IPS DF 6.9 (cell line): ENCODE data around the gene FASLG.

ENCODE experiments used
- DNase-seq: peaks from one replicate; pipeline ENCODE4 v3.0.0-alpha.2; 2013; ENCODE audit warnings: low read depth, low spot score
- H3K27ac ChIP-seq: one replicate; pipeline ENCODE4 v1.5.1; 2013; ENCODE audit warnings: low read length, control low read depth
- H3K27me3 ChIP-seq: 2 replicates; pipeline ENCODE4 v1.6.1; 2013; ENCODE audit warnings: mild to moderate bottlenecking, low read length; ENCODE audit not compliant: control insufficient read depth, insufficient read depth
- H3K36me3 ChIP-seq: 2 replicates; pipeline ENCODE4 v1.6.1; 2013; ENCODE audit warnings: low read length; ENCODE audit not compliant: control insufficient read depth, insufficient read depth
- H3K4me1 ChIP-seq: 2 replicates; pipeline ENCODE4 v1.6.1; 2013; ENCODE audit warnings: low read length; ENCODE audit not compliant: control insufficient read depth, insufficient read depth
- H3K4me3 ChIP-seq: 2 replicates; pipeline ENCODE4 v1.5.1; 2013; ENCODE audit warnings: mild to moderate bottlenecking, low read length
- H3K9me3 ChIP-seq: 2 replicates; pipeline ENCODE4 v1.6.1; 2013; ENCODE audit warnings: low read length, inconsistent platforms; ENCODE audit not compliant: control insufficient read depth, insufficient read depth
- WGBS: extraction: QIAGEN DNeasy Blood & Tissue Kit; methylation state at CpG from one replicate; pipeline ENCODE4 v1.1.7; 2013; ENCODE audit warnings: mixed read lengths, missing lambda C conversion rate; ENCODE audit not compliant: insufficient read length, insufficient coverage; 5-methylcytosine and 5-hydroxymethylcytosine counted together

The FASLG gene

DNA sequence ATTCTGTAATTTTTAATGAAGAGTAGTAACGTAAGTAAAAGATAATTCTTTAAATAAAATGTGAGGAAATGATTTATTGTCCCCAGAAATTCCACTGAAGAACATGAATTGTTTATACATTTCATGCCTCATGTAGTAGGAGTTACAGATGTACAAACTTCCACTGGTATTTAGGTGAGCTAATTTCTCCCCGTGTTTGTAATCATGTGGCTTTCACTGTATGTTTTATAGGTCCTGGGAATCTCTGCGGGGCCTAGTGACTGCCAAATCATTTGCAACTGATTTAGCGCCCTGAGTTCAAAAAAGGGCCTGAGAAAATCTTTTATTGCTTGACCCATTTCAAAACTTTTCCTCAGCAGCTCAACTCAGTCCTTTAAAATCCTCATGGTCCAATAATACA, 30.5 kb upstream of the FASLG start:
- Histone ChIP-seq H3K36me3 (no peaks in the 10 kb centered on the region), H3K4me3 (no peak overlapping the region), H3K27ac (no peak overlapping the region), H3K27me3 (no peaks in the 10 kb centered on the region), H3K9me3 (no peaks in the 10 kb centered on the region), H3K4me1 (no peaks in the 10 kb centered on the region)
- WGBS: 100% methylated on average over 1 of the region's 4 CpGs
- DNase-seq: no peak

DNA sequence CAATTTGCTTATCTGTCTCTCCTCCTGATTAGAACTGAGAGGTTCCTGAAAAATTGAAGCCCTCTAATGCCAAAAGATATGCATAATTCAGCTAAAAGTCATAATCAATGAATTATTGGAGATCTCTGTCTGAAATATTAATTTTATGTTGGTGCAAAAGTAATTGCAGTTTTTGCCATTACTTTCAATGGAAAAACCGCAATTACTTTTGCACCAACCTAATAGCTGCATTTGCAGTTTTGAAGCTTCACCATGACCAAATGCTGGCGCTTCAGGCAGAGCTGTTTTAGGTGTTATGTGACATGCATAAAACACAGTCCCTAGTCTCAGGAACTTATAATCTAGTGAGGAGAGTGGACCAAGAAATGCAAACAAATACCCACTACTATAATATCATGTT, 29.7 kb upstream of the FASLG start:
- H3K4me1 ChIP-seq: no peaks in the 10 kb centered on the region

DNA sequence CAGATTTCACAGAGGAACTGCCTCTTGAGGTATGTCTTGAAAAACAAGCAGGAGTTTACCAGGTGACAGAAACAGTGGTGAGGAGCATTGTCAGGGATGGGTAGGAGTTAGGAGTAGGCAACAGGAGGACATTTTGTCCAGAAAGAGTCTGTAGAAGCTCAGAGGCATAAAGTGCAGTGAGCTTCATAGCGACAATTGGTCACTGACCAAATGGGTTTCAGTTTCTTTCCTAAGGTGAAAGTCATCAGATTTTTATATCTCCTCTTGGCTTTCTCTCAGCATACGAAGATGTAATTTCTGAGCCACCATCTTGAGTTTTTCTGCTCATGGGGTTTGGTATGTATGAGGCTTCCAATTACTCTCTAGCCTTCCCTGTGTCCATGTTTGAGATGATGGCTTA, 29.3 kb upstream of the FASLG start:
- Histone ChIP-seq H3K36me3 (no peaks in the 10 kb centered on the region), H3K4me3 (no peak overlapping the region), H3K9me3 (no peaks in the 10 kb centered on the region), H3K27me3 (no peaks in the 10 kb centered on the region), H3K27ac (no peak overlapping the region), H3K4me1 (no peaks in the 10 kb centered on the region)
- no CpG with 5 or more reads among the region's 2 CpGs for whole genome bisulfite sequencing
- no peak for DNase-seq

More for the DNA sequence above, 29.7 kb upstream of the FASLG start:
- Histone ChIP-seq H3K36me3 (no peaks in the 10 kb centered on the region), H3K4me3 (no peak overlapping the region), H3K27ac (no peak overlapping the region), H3K9me3 (no peaks in the 10 kb centered on the region), H3K27me3 (no peaks in the 10 kb centered on the region)
- DNase-seq: no peak
- WGBS: no CpG with 5 or more reads among the region's 2 CpGs

DNA sequence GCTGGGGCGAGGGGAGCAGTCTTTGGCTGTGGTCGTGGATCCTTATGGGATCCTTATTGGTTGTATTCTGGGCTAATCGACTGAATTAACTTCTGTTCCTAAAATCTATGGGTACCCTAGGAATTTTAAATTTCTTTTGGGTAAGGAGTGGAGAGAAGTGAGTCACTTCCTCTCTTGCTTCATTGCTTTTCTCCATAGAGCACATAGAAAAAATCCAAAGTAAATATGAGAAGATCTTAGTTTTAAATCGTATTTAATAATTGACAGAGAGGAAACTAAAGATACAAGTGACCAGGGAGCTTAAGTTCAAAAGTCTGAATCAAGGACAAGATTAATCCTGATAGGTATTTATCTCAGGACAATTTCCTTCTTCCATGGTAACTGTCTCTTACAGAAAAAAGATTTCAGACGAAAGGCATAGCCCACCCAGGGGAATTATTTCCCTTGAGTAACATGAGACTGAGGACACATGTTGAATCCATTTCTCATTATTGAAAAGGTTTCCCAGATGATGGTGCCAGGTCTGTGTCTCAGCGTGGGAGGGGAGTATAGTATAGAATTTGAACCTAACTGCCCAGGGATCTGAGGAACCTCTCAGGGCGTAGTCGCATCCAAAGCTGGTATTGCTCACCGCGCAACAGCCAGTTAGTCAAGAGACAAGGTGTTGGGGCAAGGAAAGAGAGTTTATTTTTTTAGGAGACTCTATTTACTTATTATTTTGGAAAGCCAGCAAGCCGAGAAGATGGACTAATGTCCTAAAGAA, 28.7 kb upstream of the FASLG start:
- no peaks in the 10 kb centered on the region for H3K4me1 ChIP-seq
- no CpG with 5 or more reads among the region's 11 CpGs for WGBS
- H3K36me3 ChIP-seq: no peaks in the 10 kb centered on the region
- H3K27ac ChIP-seq: no peak overlapping the region
- no peak overlapping the region for H3K4me3 ChIP-seq
- no peaks in the 10 kb centered on the region for H3K27me3 ChIP-seq
- H3K9me3 ChIP-seq: no peaks in the 10 kb centered on the region
- DNase-seq: no peak

DNA sequence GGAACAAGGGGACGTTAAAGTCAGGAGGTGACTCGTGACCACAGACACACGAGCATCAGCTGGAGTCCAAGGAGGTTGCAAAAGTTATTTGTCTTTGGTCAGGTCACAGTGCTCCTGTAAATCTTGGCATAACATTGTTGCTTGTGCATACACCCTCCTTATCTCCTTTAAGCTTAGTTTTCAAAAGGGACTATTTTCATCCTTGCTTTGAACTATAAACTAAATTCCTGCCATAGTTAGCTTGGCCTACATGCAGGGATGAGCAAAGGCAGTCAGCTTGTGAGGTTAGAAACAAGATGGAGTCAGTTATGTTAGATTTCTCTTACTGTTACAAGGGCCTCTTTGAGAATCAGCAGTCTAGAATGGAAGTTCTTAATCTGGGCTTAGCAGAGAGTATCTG, 28.0 kb upstream of the FASLG start:
- no peaks in the 10 kb centered on the region for H3K9me3 ChIP-seq

DNA sequence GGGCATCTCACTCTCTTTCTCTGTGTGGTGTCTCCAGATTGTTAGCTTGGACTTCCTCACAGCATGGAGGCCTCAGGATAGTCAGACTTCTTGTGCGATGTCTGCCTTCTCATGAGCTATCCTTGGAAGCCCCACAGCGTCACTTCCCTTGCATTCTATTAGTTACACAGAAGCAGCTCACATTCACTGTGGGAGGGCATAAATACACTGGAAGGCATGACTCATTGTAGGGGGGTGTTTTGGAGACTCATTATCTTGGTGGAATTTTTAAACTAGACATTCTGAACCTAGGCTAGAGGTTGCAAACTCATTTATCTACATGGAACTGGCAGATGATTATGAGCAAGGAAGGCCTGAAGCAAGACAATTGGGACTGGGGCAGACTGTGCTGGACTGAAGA, 21.4 kb upstream of the FASLG start:
- no peak for DNase-seq
- H3K27me3 ChIP-seq: no peaks in the 10 kb centered on the region
- no peaks in the 10 kb centered on the region for H3K36me3 ChIP-seq
- H3K27ac ChIP-seq: no peak overlapping the region
- no peak overlapping the region for H3K4me3 ChIP-seq
- no peaks in the 10 kb centered on the region for H3K4me1 ChIP-seq
- no CpG with 5 or more reads among the region's 2 CpGs for WGBS
- no peaks in the 10 kb centered on the region for H3K9me3 ChIP-seq

More for the DNA sequence above, 28.0 kb upstream of the FASLG start:
- no peak for DNase-seq
- H3K27ac ChIP-seq: no peak overlapping the region
- H3K4me3 ChIP-seq: no peak overlapping the region
- no peaks in the 10 kb centered on the region for H3K27me3 ChIP-seq
- no peaks in the 10 kb centered on the region for H3K36me3 ChIP-seq
- no CpG with 5 or more reads among the region's 3 CpGs for WGBS
- no peaks in the 10 kb centered on the region for H3K4me1 ChIP-seq

DNA sequence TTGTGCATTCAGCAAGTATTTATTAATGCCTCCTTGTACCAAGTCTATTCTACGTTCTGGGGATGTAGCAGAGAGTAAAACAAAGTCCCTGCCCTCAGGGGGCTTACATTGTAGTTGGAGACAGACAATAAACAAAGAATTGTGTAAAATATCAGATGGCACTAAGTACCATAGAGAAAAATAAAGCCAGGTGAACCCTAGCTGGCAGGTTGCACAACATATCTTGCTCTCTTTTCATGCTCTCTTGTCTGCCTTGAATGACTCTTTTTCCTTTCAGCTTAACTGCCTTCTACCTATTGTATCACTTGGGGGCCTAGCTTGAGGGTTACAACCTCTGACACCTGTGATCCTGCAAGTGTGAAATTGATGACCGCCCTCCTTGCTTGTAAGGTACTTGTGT, 20.7 kb upstream of the FASLG start:
- Histone ChIP-seq H3K27me3 (no peaks in the 10 kb centered on the region), H3K27ac (no peak overlapping the region), H3K9me3 (no peaks in the 10 kb centered on the region), H3K4me3 (no peak overlapping the region), H3K36me3 (no peaks in the 10 kb centered on the region), H3K4me1 (no peaks in the 10 kb centered on the region)
- no CpG with 5 or more reads among the region's 2 CpGs for WGBS
- no peak for DNase-seq

DNA sequence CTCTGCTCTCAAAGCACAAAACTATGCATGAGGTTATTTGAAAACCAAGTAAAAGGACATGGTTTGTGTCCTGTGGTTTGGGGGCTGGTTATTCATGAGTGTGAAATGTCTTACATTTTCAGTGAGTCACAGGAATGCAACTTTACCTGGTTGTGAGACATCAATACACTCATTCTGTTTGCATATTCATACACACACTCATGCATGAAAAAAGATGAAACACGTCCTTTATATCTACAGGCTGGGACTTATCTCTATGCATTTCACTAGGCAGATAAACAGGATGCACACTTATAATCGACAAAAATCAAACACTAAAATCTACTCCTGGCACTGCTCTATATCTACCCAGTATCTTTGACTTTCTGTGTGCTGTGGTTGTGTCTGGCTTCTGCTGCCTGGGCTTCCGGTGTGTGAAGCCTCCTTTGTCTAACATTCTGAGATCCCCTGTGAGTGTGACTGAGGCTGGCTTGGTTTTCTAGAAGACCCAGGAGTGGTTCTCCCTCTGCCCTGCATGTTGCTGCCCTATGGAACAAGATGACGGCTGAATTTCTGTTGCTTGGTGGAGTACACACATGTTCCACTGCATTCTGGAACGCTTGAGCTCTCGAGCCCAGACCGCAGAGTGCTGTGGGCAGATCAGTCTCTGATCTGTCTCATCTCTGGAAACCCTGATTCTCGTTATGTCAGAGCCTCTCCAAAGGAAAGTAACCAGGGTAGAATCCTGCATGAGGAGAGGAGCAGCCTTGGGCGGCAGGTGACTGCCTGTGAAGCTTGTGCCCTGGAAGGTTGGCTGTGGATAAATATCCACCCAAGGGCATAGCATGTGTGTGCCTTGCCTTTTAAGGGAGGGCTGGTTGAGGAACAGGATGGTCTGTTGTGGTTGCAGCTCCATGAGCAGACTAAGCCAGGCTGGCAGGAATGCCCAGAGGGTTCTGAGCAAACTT, 19.7 kb upstream of the FASLG start:
- H3K9me3 ChIP-seq: no peaks in the 10 kb centered on the region
- H3K36me3 ChIP-seq: no peaks in the 10 kb centered on the region
- DNase-seq: no peak
- H3K4me1 ChIP-seq: no peaks in the 10 kb centered on the region
- WGBS: no CpG with 5 or more reads among the region's 9 CpGs
- H3K27me3 ChIP-seq: no peaks in the 10 kb centered on the region
- no peak overlapping the region for H3K27ac ChIP-seq
- H3K4me3 ChIP-seq: no peak overlapping the region

DNA sequence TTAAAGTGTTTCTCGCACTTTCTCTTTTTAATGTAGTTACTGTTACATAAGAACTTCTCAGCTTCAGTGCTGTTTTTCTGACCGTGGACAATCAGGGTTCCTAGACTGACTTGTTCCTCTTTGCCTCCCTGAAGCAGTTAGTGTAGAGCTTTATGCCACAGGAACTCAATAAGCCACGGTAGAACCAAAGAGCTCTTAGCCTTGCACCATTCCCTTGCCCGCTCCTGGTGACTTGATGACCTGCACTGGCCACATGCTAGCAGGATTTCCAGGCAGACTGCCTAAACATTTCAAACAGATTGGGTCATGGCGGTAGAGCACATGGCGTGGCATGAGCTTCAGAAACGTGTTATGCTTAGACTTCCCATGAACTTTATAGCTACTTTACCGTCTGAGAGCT, 18.8 kb upstream of the FASLG start:
- H3K4me1 ChIP-seq: no peaks in the 10 kb centered on the region
- H3K9me3 ChIP-seq: no peaks in the 10 kb centered on the region
- no peak overlapping the region for H3K4me3 ChIP-seq
- H3K27me3 ChIP-seq: no peaks in the 10 kb centered on the region
- no peak for DNase-seq
- H3K27ac ChIP-seq: no peak overlapping the region
- WGBS: no CpG with 5 or more reads among the region's 8 CpGs
- no peaks in the 10 kb centered on the region for H3K36me3 ChIP-seq

DNA sequence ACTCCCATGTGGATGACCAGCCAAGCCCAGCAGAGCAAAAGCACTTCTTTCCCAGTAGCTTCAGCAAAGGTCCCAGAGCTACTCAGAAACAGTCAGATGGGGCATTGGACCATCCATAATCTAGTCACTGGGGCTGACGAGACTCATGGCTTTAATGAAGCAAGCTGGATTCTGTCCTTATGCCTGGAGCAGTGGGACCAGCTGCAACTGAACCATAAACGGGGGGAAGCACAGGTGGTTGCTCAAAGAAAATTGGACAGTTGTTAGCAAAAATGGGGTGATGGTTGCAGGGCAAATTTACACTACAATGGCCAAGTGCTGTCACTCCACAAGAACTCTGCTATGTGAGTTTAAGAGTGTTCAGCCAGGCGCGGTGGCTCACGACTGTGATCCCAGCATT, 17.4 kb upstream of the FASLG start:
- H3K36me3 ChIP-seq: no peaks in the 10 kb centered on the region
- H3K27me3 ChIP-seq: no peaks in the 10 kb centered on the region
- WGBS: no CpG with 5 or more reads among the region's 5 CpGs
- no peak overlapping the region for H3K27ac ChIP-seq
- H3K4me1 ChIP-seq: no peaks in the 10 kb centered on the region
- H3K4me3 ChIP-seq: no peak overlapping the region
- no peak for DNase-seq
- no peaks in the 10 kb centered on the region for H3K9me3 ChIP-seq
